ENCODE measurements around the gene LYRM7. TPM values are rescaled to one million over a fixed set of nuclear protein-coding genes. Genes with fewer than 3 reads are reported as not detected.
"Not testable (repeated sequence)": the region's sequence is repeated elsewhere in the genome, so short reads cannot be mapped to it uniquely, and the experiment has no call there.

LYRM7 gene
- total RNA-seq, result 10 to 100 TPM; 16.0 to 20.7 TPM

DNA sequence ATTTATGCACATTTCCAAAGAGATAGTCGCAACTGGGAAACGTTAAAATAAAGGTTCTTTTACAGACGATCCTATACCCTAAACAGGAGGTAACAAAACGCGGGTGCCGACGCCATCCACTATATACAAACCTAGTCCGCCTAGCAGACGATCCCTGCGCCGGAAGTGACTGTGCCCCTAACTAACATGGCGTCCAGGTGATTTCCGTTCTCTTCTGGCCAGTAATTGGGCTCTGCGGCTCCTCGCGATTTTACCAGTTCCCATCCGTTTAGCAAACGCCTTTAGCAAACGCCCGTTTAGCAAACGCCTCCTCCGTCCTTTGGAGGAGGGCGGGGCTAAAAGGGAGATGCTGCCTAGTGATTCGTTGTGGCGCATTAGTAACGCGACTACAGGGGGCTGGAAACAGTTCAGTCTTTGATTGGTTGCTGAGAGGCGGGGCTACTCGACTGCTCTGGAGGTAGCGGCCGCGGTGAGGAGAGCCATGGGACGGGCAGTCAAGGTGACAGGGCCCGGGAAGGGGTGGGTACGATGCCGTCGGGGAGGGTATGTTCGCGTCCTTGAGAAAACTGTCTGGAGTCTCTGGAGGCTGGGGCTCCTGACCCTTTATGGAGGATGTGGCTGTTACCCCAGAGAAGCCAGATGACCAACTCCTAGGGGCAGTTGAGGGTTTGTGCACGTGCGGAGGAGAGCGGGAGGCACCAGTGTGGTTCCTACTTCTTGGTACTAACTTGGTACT lies at the start of gene LYRM7:
LYRM7 (plus strand) TSS at position 405 of the 736 bp plus-strand sequence; CDS start at position 482, 77 bp downstream.
- H3K4me3 Mint-ChIP-seq, result peak within 1 kb of the TSS; percentile 95
- peaks cover 8% of the 10 kb centered on the region for H3K36me3 Mint-ChIP-seq (ENCODE audit: low read depth)
- no peaks in the 10 kb centered on the region for H3K9me3 Mint-ChIP-seq (ENCODE audit: low read depth)
- H3K4me1 Mint-ChIP-seq, result peaks cover 34% of the 10 kb centered on the region
- POLR2A ChIA-PET, result interaction anchor here (0.6 to 1.0 kb wide), 3 partner anchors 92 to 642 kb away, joined by 3 to 4 read pairs (median 4); no protein-coding TSS in a partner anchor
- DNase-seq, result peak; percentile 97
- ATAC-seq, result peak; percentile 96
- intact Hi-C loops (cut with DNase I, micrococcal nuclease), result loop anchor here (1.0 to 5.0 kb wide), 7 partner anchors 38 to 852 kb away; partner anchors contain the start of genes CDC42SE2 (in 1 of the 2), FNIP1 (in 1 of the 2) and RAPGEF6 (in 1 of the 2)
- CTCF ChIA-PET, result interaction anchor here (2.0 kb wide), 1 partner anchor 95 kb away, joined by 5 read pairs; no protein-coding TSS in a partner anchor
- H3K27ac Mint-ChIP-seq, result peak within 1 kb of the TSS; percentile 93
- H3K27me3 Mint-ChIP-seq, result no peaks in the 10 kb centered on the region

- CTCF ChIA-PET; intact Hi-C loops (cut with DNase I, micrococcal nuclease); H3K27ac Mint-ChIP-seq; H3K4me3 Mint-ChIP-seq; DNase-seq; H3K4me1 Mint-ChIP-seq; H3K36me3 Mint-ChIP-seq (ENCODE audit: low read depth); POLR2A ChIA-PET; ATAC-seq; H3K27me3 Mint-ChIP-seq: not testable (repeated sequence)
- peaks cover 20% of the 10 kb centered on the region for H3K9me3 Mint-ChIP-seq (ENCODE audit: low read depth)
Observed at GRCh38 chr5:131127244-131127643, 43.5 kb upstream of the LYRM7 start.

DNA sequence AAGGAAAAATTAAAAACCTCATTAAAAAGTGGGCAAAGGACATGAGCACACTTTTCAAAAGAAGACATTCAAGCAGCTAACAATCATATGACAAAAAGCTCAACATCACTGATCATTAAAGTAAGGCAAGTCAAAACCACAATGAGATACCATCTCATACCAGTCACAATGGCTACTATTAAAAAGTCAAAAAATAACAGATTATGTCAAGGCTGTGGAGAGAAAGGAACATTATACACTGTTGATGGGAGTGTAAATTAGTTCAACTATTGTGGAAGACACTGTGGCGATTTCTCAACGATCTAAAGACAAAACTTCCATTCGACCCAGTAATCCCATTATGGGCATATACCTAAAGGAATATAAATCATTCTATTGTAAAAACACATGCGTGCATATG lies 41.4 kb upstream of the LYRM7 start:
- ChIA-PET POLR2A (no interaction called here), CTCF (no interaction called here)
- Mint-ChIP-seq H3K36me3 (ENCODE audit: low read depth) (no peaks in the 10 kb centered on the region), H3K27me3 (no peaks in the 10 kb centered on the region), H3K4me1 (no peaks in the 10 kb centered on the region), H3K4me3 (no peak overlapping the region), H3K9me3 (ENCODE audit: low read depth) (peaks cover 13% of the 10 kb centered on the region), H3K27ac (no peak overlapping the region)
- DNase-seq, result no peak
- intact Hi-C loops (cut with DNase I, micrococcal nuclease), result no loop called here
- no peak for ATAC-seq

GRCh38 chr5:131133091-131133490 lies 37.7 kb upstream of the LYRM7 start:
- DNase-seq; H3K9me3 Mint-ChIP-seq (ENCODE audit: low read depth); POLR2A ChIA-PET; intact Hi-C loops (cut with DNase I, micrococcal nuclease); H3K4me3 Mint-ChIP-seq; ATAC-seq; CTCF ChIA-PET; H3K4me1 Mint-ChIP-seq; H3K27me3 Mint-ChIP-seq; H3K36me3 Mint-ChIP-seq (ENCODE audit: low read depth); H3K27ac Mint-ChIP-seq: not testable (repeated sequence)

DNA sequence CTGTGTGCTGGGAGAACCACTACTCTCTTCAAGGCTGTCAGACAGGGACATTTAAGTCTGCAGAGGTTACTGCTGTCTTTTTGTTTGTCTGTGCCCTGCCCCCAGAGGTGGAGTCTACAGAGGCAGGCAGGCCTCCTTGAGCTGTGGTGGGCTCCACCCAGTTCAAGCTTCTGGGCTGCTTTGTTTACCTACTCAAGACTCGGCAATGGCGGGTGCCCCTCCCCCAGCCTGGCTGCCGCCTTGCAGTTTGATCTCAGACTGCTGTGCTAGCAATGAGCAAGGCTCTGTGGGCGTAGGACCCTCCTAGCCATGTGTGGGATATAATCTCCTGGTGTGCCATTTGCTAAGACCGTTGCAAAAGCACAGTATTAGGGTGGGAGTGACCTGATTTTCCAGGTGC lies 32.3 kb upstream of the LYRM7 start:
- peaks cover 11% of the 10 kb centered on the region for H3K9me3 Mint-ChIP-seq (ENCODE audit: low read depth)
- H3K4me3 Mint-ChIP-seq; ATAC-seq; H3K27ac Mint-ChIP-seq; CTCF ChIA-PET; H3K27me3 Mint-ChIP-seq; POLR2A ChIA-PET; intact Hi-C loops (cut with DNase I, micrococcal nuclease); H3K36me3 Mint-ChIP-seq (ENCODE audit: low read depth); DNase-seq: not testable (repeated sequence)
- H3K4me1 Mint-ChIP-seq, result peaks cover 13% of the 10 kb centered on the region

GRCh38 chr5:131139321-131139720 lies 31.4 kb upstream of the LYRM7 start:
- ChIA-PET POLR2A (no interaction called here), CTCF (no interaction called here)
- Mint-ChIP-seq H3K27me3 (no peaks in the 10 kb centered on the region), H3K4me3 (no peak overlapping the region), H3K4me1 (peaks cover 13% of the 10 kb centered on the region), H3K9me3 (ENCODE audit: low read depth) (peaks cover 13% of the 10 kb centered on the region), H3K27ac (no peak overlapping the region), H3K36me3 (ENCODE audit: low read depth) (peaks cover 8% of the 10 kb centered on the region)
- intact Hi-C loops (cut with DNase I, micrococcal nuclease), result no loop called here
- DNase-seq (no peak), ATAC-seq (no peak)

GRCh38 chr5:131142970-131143617 lies 27.6 kb upstream of the LYRM7 start:
- Mint-ChIP-seq H3K36me3 (ENCODE audit: low read depth) (no peaks in the 10 kb centered on the region), H3K9me3 (ENCODE audit: low read depth) (peaks cover 7% of the 10 kb centered on the region), H3K27me3 (no peaks in the 10 kb centered on the region), H3K4me1 (peaks cover 4% of the 10 kb centered on the region), H3K4me3 (no peak overlapping the region), H3K27ac (no peak overlapping the region)
- intact Hi-C loops (cut with DNase I, micrococcal nuclease), result no loop called here
- DNase-seq, result no peak
- ATAC-seq, result no peak
- ChIA-PET POLR2A (no interaction called here), CTCF (no interaction called here)

DNA sequence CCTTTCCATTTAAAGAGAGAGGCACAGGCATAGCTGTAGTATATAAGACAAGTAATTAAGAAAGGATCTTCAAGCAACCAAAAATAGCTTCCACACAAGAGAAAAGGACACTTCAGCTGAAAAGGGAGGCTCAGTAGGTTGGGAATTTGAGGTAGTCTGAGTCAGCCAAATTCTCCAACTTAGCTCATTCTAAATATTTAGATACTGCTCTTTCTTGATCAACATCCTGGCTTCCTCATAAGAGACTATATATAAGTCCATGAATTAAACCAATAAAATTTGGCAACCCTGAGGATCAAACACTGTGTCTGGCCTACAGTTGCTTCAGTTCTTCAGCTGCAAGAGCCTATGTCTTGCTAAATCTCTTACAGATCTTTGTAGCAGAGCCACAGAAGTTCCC lies 23.5 kb upstream of the LYRM7 start:
- no peaks in the 10 kb centered on the region for H3K27me3 Mint-ChIP-seq
- no peaks in the 10 kb centered on the region for H3K36me3 Mint-ChIP-seq (ENCODE audit: low read depth)
- H3K27ac Mint-ChIP-seq, result no peak overlapping the region
- ATAC-seq (no peak), DNase-seq (no peak)
- intact Hi-C loops (cut with DNase I, micrococcal nuclease), result no loop called here
- H3K4me3 Mint-ChIP-seq, result no peak overlapping the region
- ChIA-PET CTCF (interaction anchor here (1.7 kb wide), 1 partner anchor 33 kb away, joined by 7 read pairs; no protein-coding TSS in a partner anchor), POLR2A (no interaction called here)
- H3K4me1 Mint-ChIP-seq, result no peaks in the 10 kb centered on the region
- H3K9me3 Mint-ChIP-seq (ENCODE audit: low read depth), result peaks cover 4% of the 10 kb centered on the region

DNA sequence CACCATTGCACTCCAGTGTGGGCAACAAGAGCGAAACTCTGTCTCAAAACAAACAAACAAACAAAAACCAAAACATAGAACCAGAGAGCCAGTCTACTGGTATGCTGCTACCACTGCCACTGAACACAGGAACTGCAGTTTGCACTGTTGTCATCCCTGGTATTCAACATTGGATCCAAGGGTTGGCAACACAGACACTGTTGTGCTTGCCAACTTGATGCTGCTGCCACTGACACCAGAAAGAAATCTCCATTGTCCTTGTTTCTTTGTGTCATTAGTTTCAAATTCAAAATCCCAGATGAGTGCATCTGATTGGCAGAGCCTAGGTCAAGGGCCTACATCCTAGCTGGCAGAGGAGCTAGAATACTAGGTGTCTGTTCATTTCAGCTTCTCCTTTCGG lies 21.9 kb upstream of the LYRM7 start:
- no peak overlapping the region for H3K4me3 Mint-ChIP-seq
- ChIA-PET CTCF (interaction anchor here (0.6 to 1.7 kb wide), 2 partner anchors 35 to 695 kb away, joined by 3 to 7 read pairs; no protein-coding TSS in a partner anchor), POLR2A (interaction anchor here (0.6 kb wide), 1 partner anchor 63 kb away, joined by 7 read pairs; no protein-coding TSS in a partner anchor)
- no peaks in the 10 kb centered on the region for H3K27me3 Mint-ChIP-seq
- H3K9me3 Mint-ChIP-seq (ENCODE audit: low read depth), result peaks cover 4% of the 10 kb centered on the region
- ATAC-seq (no peak), DNase-seq (no peak)
- H3K36me3 Mint-ChIP-seq (ENCODE audit: low read depth), result peaks cover 4% of the 10 kb centered on the region
- no peak overlapping the region for H3K27ac Mint-ChIP-seq
- intact Hi-C loops (cut with DNase I, micrococcal nuclease), result no loop called here
- H3K4me1 Mint-ChIP-seq, result no peaks in the 10 kb centered on the region

DNA sequence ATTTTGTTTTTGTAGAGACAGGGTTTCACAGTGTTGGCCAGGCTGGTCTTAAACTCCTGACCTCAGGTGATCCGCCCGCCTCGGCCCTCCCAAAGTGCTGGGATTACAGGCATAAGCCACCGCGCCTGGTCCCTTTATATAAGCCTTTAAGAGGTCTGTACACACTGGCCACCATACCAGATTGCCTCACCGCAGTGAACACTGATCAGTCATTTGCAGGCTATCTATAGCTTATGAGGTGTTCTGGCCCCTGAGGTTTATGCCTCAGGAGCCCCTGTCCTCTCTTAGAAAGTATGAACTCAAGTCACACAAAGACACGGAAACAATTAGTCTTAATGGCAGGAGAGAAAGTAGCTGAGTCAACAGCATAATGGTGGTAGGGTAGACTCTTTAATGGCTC lies 20.3 kb upstream of the LYRM7 start:
- intact Hi-C loops (cut with DNase I, micrococcal nuclease), result no loop called here
- ChIA-PET POLR2A (no interaction called here), CTCF (no interaction called here)
- Mint-ChIP-seq H3K27ac (no peak overlapping the region), H3K36me3 (ENCODE audit: low read depth) (peaks cover 6% of the 10 kb centered on the region), H3K27me3 (no peaks in the 10 kb centered on the region), H3K9me3 (ENCODE audit: low read depth) (no peaks in the 10 kb centered on the region), H3K4me1 (no peaks in the 10 kb centered on the region), H3K4me3 (no peak overlapping the region)
- ATAC-seq (no peak), DNase-seq (no peak)

- Mint-ChIP-seq H3K36me3 (ENCODE audit: low read depth) (peaks cover 13% of the 10 kb centered on the region), H3K27ac (no peak overlapping the region), H3K27me3 (no peaks in the 10 kb centered on the region), H3K4me1 (peaks cover 3% of the 10 kb centered on the region), H3K4me3 (no peak overlapping the region), H3K9me3 (ENCODE audit: low read depth) (no peaks in the 10 kb centered on the region)
- CTCF ChIA-PET, result interaction anchor here (0.8 kb wide), 1 partner anchor 49 kb away, joined by 4 read pairs; no protein-coding TSS in a partner anchor
- ATAC-seq (no peak), DNase-seq (no peak)
- POLR2A ChIA-PET, result no interaction called here
- intact Hi-C loops (cut with DNase I, micrococcal nuclease), result no loop called here
Observed at GRCh38 chr5:131151216-131151615, 19.5 kb upstream of the LYRM7 start.

GRCh38 chr5:131156385-131156784 lies 14.4 kb upstream of the LYRM7 start:
- H3K36me3 Mint-ChIP-seq (ENCODE audit: low read depth), result peaks cover 57% of the 10 kb centered on the region
- no peak for DNase-seq
- ChIA-PET POLR2A (no interaction called here), CTCF (interaction anchor here (0.7 kb wide), 1 partner anchor 112 kb away, joined by 3 read pairs; no protein-coding TSS in a partner anchor)
- no peaks in the 10 kb centered on the region for H3K27me3 Mint-ChIP-seq
- H3K4me1 Mint-ChIP-seq, result peaks cover 33% of the 10 kb centered on the region
- ATAC-seq, result no peak
- no peak overlapping the region for H3K4me3 Mint-ChIP-seq
- intact Hi-C loops (cut with DNase I, micrococcal nuclease), result no loop called here
- peak overlapping the region; percentile 21 for H3K27ac Mint-ChIP-seq
- no peaks in the 10 kb centered on the region for H3K9me3 Mint-ChIP-seq (ENCODE audit: low read depth)
